GM19239 (cell line): ENCODE data around the gene PTP4A1.

Experiments
- DNase-seq: peaks from one replicate; pipeline ENCODE4 v3.0.0; 2011; ENCODE audit warnings: low spot score; ENCODE audit not compliant: insufficient read length
- FAIRE-seq: peaks from 2 replicates; lab custom pipeline; 2011; peaks lifted over from hg19 to GRCh38; lab: Jason Lieb, UNC

The PTP4A1 gene

GRCh38 chr6:63553900-63554299 is 18.4 kb upstream of the PTP4A1 start:
- no peak for FAIRE-seq
- no peak for DNase-seq

GRCh38 chr6:63554782-63555181 is 17.5 kb upstream of the PTP4A1 start:
- FAIRE-seq (no peak), DNase-seq (no peak)

GRCh38 chr6:63556369-63556768 is 15.9 kb upstream of the PTP4A1 start:
- no peak for FAIRE-seq

GRCh38 chr6:63558278-63558677 is 14.0 kb upstream of the PTP4A1 start:
- FAIRE-seq, result peak; percentile 42
- no peak for DNase-seq

More at GRCh38 chr6:63556369-63556768, 15.9 kb upstream of the PTP4A1 start:
- no peak for DNase-seq

DNA sequence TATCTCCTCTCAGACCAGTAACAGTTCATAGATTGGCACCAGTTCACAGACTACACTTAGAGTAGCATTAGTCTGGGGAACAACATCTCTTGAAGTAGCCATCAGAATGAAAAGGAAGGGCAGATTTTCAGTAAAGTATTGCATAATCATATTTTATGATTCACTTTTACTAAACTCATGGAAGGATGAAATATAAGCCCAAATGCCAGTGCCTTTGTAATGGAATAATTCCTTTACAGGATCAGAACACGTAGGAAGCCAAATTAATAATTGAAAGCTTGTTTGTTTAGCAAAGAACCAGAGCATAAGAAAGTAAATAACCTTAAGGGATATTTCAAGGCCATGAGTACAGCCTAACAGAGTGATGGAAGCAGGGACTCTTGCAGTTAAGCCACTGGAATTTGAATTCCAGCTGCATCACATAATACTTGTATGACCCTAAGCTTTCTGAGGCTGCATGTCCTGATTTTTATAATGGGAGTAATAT is 11.4 kb upstream of the PTP4A1 start:
- DNase-seq (no peak), FAIRE-seq (no peak)

DNA sequence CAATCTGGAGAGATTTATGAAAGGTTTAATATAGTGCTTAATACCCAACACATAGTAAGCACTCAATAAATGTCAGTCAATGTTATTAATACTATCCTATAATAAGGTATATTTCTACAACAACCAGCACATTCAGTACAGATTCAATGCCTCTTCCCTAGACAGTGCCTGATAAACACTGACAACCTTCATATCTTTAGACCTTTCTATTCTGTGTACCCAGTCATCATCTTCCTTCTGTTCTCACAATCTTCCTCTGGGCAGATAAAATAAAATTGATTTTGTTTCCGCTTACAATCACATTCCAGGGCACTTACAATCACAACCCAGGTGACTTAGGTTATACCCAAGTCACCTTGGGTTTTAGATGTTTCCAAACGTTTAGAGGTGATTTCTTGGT is 11.0 kb upstream of the PTP4A1 start:
- FAIRE-seq, result no peak
- DNase-seq, result no peak

DNA sequence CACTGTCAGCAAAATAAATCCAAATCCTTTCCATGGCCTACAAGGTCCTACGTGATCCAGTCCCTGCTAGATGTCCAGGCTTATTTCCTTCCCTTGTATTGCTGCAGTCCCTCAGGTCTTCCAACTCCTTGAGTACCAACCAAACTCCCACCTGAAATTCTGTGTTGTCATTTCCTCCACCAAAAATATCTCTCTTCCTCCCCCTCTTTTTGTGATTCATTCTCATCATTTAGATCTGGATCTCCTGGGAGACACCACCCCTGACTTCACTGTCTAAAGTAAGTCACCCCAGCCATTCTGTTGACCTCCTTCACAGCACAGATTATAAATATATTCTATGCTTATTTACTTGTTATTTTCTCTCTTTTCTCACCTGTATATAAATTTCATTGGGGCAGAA is 9.0 kb upstream of the PTP4A1 start:
- FAIRE-seq, result no peak
- DNase-seq, result no peak

DNA sequence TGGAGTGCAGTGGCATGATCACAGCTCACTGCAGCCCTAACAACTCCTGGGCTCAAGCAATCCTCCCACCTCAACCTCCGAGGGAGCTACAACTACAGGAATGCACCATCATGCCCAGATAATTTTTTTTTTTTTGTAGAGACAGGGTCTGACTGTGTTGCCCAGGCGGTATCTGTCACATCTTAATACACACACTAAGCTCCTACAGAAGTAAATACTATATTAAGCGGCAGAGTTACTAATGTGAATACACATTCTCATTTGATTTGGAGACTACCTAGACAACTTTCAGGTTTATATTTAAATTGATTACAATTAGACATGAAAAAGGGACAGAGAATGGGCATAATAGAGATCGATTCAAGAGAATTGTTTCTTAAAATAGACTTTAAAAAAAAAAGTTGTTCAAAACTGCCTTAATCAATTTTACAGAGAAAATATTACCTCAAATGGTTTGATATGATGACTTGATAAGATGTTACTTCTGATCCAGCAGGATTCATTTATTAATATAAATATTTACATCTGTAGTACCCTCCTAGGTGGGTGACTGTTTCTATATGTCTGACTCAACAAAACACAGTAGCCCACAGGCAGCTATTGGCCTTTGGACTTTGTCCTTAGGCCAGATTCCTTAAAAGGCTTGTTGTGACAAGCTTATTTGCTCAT is 7.1 kb upstream of the PTP4A1 start:
- FAIRE-seq (no peak), DNase-seq (no peak)

DNA sequence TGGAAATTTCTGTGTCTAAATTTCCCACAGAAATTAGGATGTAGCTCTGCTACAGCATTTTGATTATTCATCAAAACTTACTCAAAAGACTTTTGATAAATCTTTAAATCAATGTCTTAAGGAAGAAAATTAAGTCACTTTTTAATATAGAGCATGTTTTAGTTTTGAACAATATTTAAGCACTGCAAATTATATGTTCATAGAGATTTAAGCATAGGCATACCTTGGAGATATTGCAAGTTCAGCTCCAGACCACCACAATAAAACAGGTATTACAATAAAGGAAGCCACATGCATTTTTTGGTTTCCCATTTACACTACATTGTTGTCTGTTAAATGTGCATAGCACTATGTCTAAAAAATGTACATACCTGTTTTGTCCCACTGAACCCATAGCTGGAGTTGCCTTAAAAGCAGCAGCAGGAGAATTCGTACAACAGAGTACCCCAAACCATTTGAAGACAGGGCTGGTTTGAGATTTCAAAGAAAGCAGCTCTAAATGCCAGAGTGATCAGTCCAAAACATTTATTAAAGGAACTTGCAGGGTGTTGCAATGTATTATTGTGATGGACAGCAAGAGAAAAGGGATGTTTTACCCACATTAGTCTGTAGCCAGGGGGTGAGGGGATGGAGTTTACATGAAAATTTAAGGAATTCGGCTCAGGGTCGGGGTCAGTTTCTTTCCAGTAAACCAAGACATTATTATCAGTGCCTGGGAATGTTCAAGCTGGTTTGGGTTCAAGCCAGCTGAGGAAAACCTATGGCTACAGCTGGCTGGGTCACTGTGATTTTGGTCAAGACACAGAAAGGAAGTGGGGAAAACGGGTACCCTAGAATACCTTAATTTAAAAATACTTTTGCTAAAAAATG is 6.3 kb upstream of the PTP4A1 start:
- DNase-seq (no peak), FAIRE-seq (no peak)

GRCh38 chr6:63567966-63568365 is 4.3 kb upstream of the PTP4A1 start:
- DNase-seq (no peak), FAIRE-seq (peak; percentile 77)

DNA sequence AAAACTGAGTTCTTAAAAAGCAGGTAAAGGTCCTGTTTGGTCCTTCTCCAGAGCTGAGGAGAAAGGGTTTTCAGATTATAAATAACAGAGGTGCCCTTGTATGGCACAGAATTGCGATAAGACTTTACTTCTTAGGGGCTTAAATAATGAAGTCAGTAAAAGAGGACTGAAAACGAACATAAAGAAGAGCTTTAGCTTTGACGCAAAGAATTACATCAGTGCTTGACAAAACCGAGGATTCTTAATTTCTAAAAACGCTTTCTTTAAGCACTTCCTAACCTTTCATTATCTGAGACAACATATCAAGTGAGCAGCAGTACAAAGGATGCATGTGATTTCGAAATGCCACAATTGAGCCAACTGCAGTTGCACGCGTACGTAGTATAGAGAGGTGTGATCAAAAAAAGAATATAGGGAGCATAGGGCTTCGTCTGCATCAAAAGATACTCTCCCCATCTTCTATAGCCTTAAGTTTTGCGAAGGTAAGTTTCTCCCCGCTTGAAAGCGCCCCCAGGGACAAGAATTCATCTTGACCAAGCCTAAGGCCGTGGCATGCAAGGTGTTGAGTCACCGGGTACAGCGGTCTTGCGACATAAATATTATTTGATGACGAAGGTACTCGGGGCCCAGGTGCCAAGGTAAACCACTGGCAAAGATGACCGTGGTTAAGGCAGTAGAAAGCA is 778 bp upstream of the PTP4A1 start:
- FAIRE-seq (peak; percentile 81), DNase-seq (no peak)

DNA sequence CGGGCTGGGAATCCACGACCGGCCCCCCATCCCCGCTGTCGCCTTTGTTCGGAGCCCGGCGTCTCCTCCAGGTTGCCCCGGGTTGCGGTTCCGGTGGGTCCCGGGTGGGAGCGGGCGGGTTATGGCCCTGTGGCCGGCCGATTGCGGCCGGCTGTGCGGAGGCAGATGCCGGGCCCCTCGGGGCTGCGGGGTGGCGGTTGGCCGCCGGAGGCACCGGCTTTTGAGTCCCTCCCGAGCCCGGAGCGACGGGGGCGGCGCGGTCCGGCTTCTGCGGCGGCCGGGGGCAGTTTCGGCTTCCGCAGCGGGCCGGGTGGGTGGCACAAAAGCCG is 431 bp downstream of the PTP4A1 start:
- no peak for DNase-seq

GRCh38 chr6:63573076-63573898 is 1.0 kb downstream of the PTP4A1 start:
- FAIRE-seq, result peak; percentile 79
- DNase-seq, result no peak

More for the DNA sequence above, 431 bp downstream of the PTP4A1 start:
- no peak for FAIRE-seq

DNA sequence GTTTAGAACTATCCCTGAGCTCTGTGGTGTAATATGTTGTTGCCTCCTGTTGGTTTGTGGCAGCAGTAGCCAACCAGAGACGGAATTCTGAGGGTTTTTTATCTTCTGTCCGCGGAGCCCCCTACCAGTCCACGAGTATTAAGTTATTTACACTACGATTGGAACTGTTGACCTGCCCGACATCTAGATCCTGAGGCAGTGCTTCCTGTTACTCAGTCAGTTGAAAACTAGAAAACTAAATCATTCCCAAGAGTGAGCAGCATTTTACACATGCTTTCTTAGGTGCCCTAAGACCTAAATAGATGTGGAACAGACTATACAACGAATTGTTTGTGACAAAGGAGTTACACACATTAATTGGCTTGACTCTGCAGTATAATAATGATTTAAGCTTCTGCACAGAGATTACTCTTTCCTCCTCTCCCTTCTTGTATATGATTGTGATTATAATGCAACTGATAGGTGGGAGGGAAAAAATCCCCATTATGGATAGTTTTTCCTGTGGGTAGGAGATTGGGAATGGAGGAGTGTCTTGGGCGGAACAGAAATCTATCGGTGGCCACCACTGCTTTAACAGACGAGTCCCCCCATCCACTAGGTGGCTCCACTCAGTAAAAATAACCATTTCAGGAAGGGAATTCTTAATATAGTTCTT is 1.7 kb downstream of the PTP4A1 start:
- DNase-seq, result no peak
- peak; percentile 80 for FAIRE-seq

DNA sequence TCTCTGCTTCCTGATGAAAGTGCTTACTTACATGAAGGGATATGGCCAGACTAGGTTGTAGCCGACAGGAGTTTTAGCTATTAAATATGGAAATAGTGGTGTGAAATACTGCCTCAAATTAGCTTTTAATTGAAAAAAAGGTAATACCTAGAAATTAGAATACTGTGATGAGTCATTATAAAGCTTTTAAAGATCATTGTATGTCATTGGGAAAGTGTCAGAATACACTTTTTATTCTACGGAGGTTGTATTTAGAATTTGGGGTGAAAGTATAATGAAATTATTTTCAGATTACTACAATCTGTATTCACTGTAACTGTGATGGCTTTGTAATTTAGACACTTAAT is 2.2 kb downstream of the PTP4A1 start:
- no peak for FAIRE-seq
- no peak for DNase-seq

GRCh38 chr6:63576147-63576772 is 4.0 kb downstream of the PTP4A1 start:
- FAIRE-seq, result no peak

GRCh38 chr6:63576985-63577712 is 4.9 kb downstream of the PTP4A1 start:
- no peak for DNase-seq
- FAIRE-seq, result no peak

More at GRCh38 chr6:63576147-63576772, 4.0 kb downstream of the PTP4A1 start:
- no peak for DNase-seq

- FAIRE-seq (no peak), DNase-seq (no peak)
These were observed 6.5 kb downstream of the PTP4A1 start for GRCh38 chr6:63578757-63579156.
